Gastroesophageal sphincter (tissue), 3 donors: Measurements from ENCODE around the gene CNKSR2.

Experiments used
- CTCF ChIP-seq, 4 experiments: fragments of 200-600 bp in 2 of 4; fragments of 450-650 bp in 2 of 4; sonication (generic) in 1 of 4; IDR thresholded peaks; one replicate each; pipeline ENCODE4 v1.5.1; 2017 to 2019; ENCODE audit warnings: antibody characterized with exemption in 4 of 4, mild to moderate bottlenecking in 2 of 4, moderate library complexity in 2 of 4
- POLR2A ChIP-seq, 2 donors: fragments of 450-650 bp; IDR thresholded peaks; one replicate each; pipeline ENCODE4 v1.6.1; 2017; ENCODE audit warnings: antibody characterized with exemption in 2 of 2, mild to moderate bottlenecking in 2 of 2, moderate library complexity in 1 of 2

- TF ChIP-seq POLR2A (IDR thresholded peaks at IDR 0.05) (no peak), CTCF (IDR thresholded peaks at IDR 0.05) (no peak)
Measured at GRCh38 chrX:21656587-21657317, 282.5 kb downstream of the CNKSR2 start.
